Endothelial cell of umbilical vein (primary cell): ENCODE results near the gene LDLRAD4. TPM values are rescaled to one million over a fixed set of nuclear protein-coding genes. Genes with fewer than 3 reads are reported as not detected.

Experiments used
- BruUV-seq: library from RNA; stranded (reverse); fragments of 400-500 nt; replicated peaks from 2 replicates; lab custom pipeline; 2021; lab: Mats Ljungman, UMichigan
- CTCF ChIA-PET: fragments of 300-600, 350-600 bp; sonication (Branson Sonifier 250); formaldehyde crosslinking; loops from one replicate; lab custom pipeline; 2021; ENCODE audit warnings: antibody characterized with exemption, inconsistent platforms; lab: Charles Lee
- POLR2A ChIA-PET: fragments of 300-600, 350-600 bp; sonication (Branson Sonifier 250); formaldehyde crosslinking; loops from one replicate; lab custom pipeline; 2021; ENCODE audit warnings: antibody characterized with exemption, inconsistent platforms; lab: Charles Lee
- DNase-seq: peaks from one replicate; pipeline ENCODE4 v3.0.0-alpha.2; 2011; ENCODE audit warnings: low read depth, low spot score
- FAIRE-seq: peaks from 2 replicates; lab custom pipeline; 2011; peaks lifted over from hg19 to GRCh38; lab: Jason Lieb, UNC
- H2AFZ ChIP-seq: 2 replicates; pipeline ENCODE4 v1.6.0; 2012; ENCODE audit warnings: low read depth, low read length, control low read depth, inconsistent platforms
- H3K27ac ChIP-seq: 2 replicates; pipeline ENCODE4 v1.5.1; 2011; ENCODE audit warnings: low read depth, mild to moderate bottlenecking, control low read depth, low read length, moderate library complexity; ENCODE audit not compliant: insufficient read depth
- H3K27me3 ChIP-seq, 2 experiments: 2 replicates each; pipeline versions ENCODE4 v1.6.0 to v1.6.1; 2011; ENCODE audit warnings: low read length in 2 of 2, mixed read lengths in 1 of 2; ENCODE audit not compliant: control insufficient read depth in 2 of 2, insufficient read depth in 2 of 2
- H3K36me3 ChIP-seq, 2 experiments: 2 replicates in 1 of 2; 3 replicates in 1 of 2; pipeline ENCODE4 v1.5.1; 2011; ENCODE audit warnings: low read length in 2 of 2, mild to moderate bottlenecking in 1 of 2, moderate library complexity in 1 of 2; ENCODE audit not compliant: control insufficient read depth in 2 of 2, insufficient read depth in 2 of 2; ENCODE audit errors: extremely low read depth in 1 of 2
- H3K4me1 ChIP-seq: 3 replicates; pipeline ENCODE4 v1.5.1; 2011; ENCODE audit warnings: mild to moderate bottlenecking, low read length; ENCODE audit not compliant: control insufficient read depth, insufficient read depth; ENCODE audit errors: extremely low read depth
- H3K4me2 ChIP-seq: 2 replicates; pipeline ENCODE4 v1.6.1; 2011; ENCODE audit warnings: low read length, control low read depth, mixed read lengths; ENCODE audit not compliant: insufficient read depth
- H3K4me3 ChIP-seq, 3 experiments: fragments of 200-600 bp in 1 of 3; sonication (generic), shearing (Covaris generic) in 1 of 3; replicated peaks in 1 of 3; 2 replicates each; pipeline ENCODE4 v1.5.1; 2011 to 2016; ENCODE audit warnings: control low read depth in 3 of 3, low read length in 3 of 3, mild to moderate bottlenecking in 2 of 3, inconsistent platforms in 1 of 3, low read depth in 1 of 3, moderate library complexity in 1 of 3; ENCODE audit not compliant: insufficient read depth in 1 of 3
- H3K79me2 ChIP-seq: 2 replicates; pipeline ENCODE4 v1.6.0; 2012; ENCODE audit warnings: low read length, inconsistent platforms; ENCODE audit not compliant: control insufficient read depth, insufficient read depth
- H3K9ac ChIP-seq: replicated peaks from 2 replicates; pipeline ENCODE3; 2011; ENCODE audit warnings: low read length, control low read depth; ENCODE audit not compliant: insufficient read depth; ENCODE audit errors: extremely low read depth
- H3K9me1 ChIP-seq: replicated peaks from 3 replicates; pipeline ENCODE4 v1.6.0; 2011; ENCODE audit warnings: mild to moderate bottlenecking, low read length; ENCODE audit not compliant: control insufficient read depth, insufficient read depth; ENCODE audit errors: extremely low read depth
- H3K9me3 ChIP-seq: replicated peaks from 2 replicates; pipeline ENCODE4 v1.5.1; 2012; ENCODE audit warnings: low read length, inconsistent platforms; ENCODE audit not compliant: control insufficient read depth, insufficient read depth
- H4K20me1 ChIP-seq: replicated peaks from 2 replicates; pipeline ENCODE3; 2011; ENCODE audit warnings: mild to moderate bottlenecking, low read length; ENCODE audit not compliant: control insufficient read depth, insufficient read depth; ENCODE audit errors: extremely low read depth
- EZH2 ChIP-seq: IDR thresholded peaks from 2 replicates; pipeline ENCODE4 v1.6.1; 2012; ENCODE audit warnings: borderline replicate concordance, low read depth, mild to moderate bottlenecking, moderate library complexity, low read length, inconsistent platforms; ENCODE audit not compliant: severe bottlenecking
- FOS ChIP-seq: IDR thresholded peaks from 2 replicates; pipeline ENCODE4 v1.6.1; 2011; ENCODE audit warnings: mild to moderate bottlenecking, low read length, moderate library complexity, borderline replicate concordance; ENCODE audit not compliant: insufficient read depth
- GATA2 ChIP-seq: IDR thresholded peaks from 2 replicates; pipeline ENCODE4 v1.7.0; 2011; ENCODE audit warnings: low read depth, mild to moderate bottlenecking, moderate library complexity, mixed read lengths, low read length; ENCODE audit not compliant: insufficient read length, insufficient read depth
- JUN ChIP-seq: IDR thresholded peaks from 2 replicates; pipeline ENCODE4 v1.6.1; 2011; ENCODE audit warnings: borderline replicate concordance, low read depth; ENCODE audit not compliant: insufficient read length, insufficient read depth
- MYC ChIP-seq: IDR thresholded peaks from one replicate; pipeline ENCODE4 v1.6.1; 2011; ENCODE audit warnings: mild to moderate bottlenecking, low read depth, low read length
- POLR2A ChIP-seq: IDR thresholded peaks from 2 replicates; pipeline ENCODE4 v1.6.1; 2012; ENCODE audit warnings: low read depth, mild to moderate bottlenecking, control low read depth, low read length
- POLR2AphosphoS5 ChIP-seq: IDR thresholded peaks from 2 replicates; pipeline ENCODE4 v1.6.1; 2012; ENCODE audit warnings: low read depth, mild to moderate bottlenecking, control low read depth, low read length, moderate library complexity; ENCODE audit not compliant: insufficient read depth
- dilution Hi-C: fragments of 300-500 bp; cut with MboI; formaldehyde crosslinking; loops from one replicate; pipeline ENCODE4 v1.15.0; 2019; ENCODE audit warnings: low sequenced_read_pairs; ENCODE audit not compliant: extremely low pct_ligation_motif_present
- intact Hi-C: fragments of 100-400 bp; cut with micrococcal nuclease; formaldehyde crosslinking; loops from one replicate; pipeline ENCODE4 v1.10.0; 2022
- polyA plus RNA-seq, 4 experiments: library from polyadenylated mRNA; depleted of rRNA in 3 of 4; stranded (reverse) in 3 of 4; unstranded in 1 of 4; fragments of >200 nt; gene quantifications; 2 replicates each; pipeline versions ENCODE4 v1.2.1 to v1.2.3, GENCODE V29; 2011 to 2012; ENCODE audit warnings: missing spikeins in 1 of 4
- total RNA-seq: library from RNA; stranded (reverse); gene quantifications from 2 replicates; pipeline ENCODE4 v1.2.3, GENCODE V29; 2021
- TF ChIP-seq, protein P1 (sequence below): IDR thresholded peaks from 2 replicates; pipeline ENCODE4 v1.6.1; 2011; ENCODE audit not compliant: insufficient read depth, insufficient read length
- TF ChIP-seq, protein P2 (sequence below), 2 donors: IDR thresholded peaks; 1 replicate in 1 of 2; 2 replicates in 1 of 2; pipeline ENCODE4 v1.5.1; 2011; ENCODE audit warnings: low read length in 2 of 2, mild to moderate bottlenecking in 2 of 2, moderate library complexity in 2 of 2, control low read depth in 1 of 2, inconsistent platforms in 1 of 2, low read depth in 1 of 2; ENCODE audit not compliant: insufficient read depth in 1 of 2; ENCODE audit errors: extremely low read depth in 1 of 2

The LDLRAD4 gene
- total and polyA plus RNA-seq, 2 donors (not counting 3 experiments of a cell fraction or from before 2014, with no cell fraction given), result 5.2 to 6.5 TPM

DNA sequence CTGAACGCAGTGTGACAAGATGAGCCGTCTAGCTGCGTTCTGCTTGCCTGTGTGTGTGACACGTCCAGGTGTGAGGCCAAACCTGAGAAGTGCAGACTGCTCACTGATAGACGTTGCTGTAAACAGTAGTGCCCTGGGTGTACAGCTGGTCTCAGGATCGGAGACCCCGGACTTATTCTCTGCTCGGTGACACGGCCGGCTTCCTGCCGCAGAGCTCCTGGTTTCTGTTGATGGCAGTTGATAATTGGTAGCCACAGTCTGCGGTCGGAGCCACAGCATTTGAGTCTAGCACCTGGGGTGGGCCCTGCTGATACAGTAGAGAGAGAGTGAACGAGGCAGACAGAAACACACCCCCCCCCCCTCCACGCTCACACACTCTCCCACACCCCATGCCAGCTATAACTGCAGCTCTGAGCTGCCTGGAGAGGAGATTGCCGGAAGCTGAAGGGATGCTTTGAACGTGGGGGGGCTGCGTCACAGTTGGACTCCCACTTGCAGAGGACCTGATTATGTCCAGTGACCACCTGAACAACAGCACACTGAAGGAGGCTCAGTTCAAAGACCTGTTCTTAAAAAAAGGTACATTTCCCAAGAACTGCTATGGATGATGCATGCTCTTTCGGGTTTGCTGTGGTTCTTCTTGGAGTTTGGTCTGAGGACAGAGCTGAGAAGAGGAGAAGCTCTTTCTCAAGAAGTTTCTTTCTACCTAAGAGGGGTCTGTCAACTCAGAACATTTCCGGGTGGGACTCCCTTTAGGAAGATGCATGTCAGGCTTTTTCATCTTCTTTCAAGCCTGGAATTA is 393.8 kb downstream of the LDLRAD4 start:
- TF ChIP-seq, protein P1, sequence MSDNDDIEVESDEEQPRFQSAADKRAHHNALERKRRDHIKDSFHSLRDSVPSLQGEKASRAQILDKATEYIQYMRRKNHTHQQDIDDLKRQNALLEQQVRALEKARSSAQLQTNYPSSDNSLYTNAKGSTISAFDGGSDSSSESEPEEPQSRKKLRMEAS, result no peak
- no peak for TF ChIP-seq EZH2
- no peak for TF ChIP-seq JUN
- no peak for TF ChIP-seq FOS
- TF ChIP-seq, protein P2, sequence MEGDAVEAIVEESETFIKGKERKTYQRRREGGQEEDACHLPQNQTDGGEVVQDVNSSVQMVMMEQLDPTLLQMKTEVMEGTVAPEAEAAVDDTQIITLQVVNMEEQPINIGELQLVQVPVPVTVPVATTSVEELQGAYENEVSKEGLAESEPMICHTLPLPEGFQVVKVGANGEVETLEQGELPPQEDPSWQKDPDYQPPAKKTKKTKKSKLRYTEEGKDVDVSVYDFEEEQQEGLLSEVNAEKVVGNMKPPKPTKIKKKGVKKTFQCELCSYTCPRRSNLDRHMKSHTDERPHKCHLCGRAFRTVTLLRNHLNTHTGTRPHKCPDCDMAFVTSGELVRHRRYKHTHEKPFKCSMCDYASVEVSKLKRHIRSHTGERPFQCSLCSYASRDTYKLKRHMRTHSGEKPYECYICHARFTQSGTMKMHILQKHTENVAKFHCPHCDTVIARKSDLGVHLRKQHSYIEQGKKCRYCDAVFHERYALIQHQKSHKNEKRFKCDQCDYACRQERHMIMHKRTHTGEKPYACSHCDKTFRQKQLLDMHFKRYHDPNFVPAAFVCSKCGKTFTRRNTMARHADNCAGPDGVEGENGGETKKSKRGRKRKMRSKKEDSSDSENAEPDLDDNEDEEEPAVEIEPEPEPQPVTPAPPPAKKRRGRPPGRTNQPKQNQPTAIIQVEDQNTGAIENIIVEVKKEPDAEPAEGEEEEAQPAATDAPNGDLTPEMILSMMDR (IDR thresholded peaks at IDR 0.05; ENCODE audit: extremely low read depth in 1 of 2, insufficient read depth in 1 of 2, low read depth in 1 of 2, low read length in 2 of 2), result no peak
- no peak for TF ChIP-seq POLR2A
- no peak for TF ChIP-seq MYC
- no peak for TF ChIP-seq POLR2AphosphoS5
- TF ChIP-seq GATA2, result no peak
- H3K9ac ChIP-seq, result no peak overlapping the region
- H3K4me1 ChIP-seq, result peaks cover 13% of the 10 kb centered on the region
- H3K36me3 ChIP-seq, result no peaks in the 10 kb centered on the region
- H3K4me3 ChIP-seq, result no peak overlapping the region
- ChIA-PET CTCF (interaction anchor here (1.0 to 2.6 kb wide), 2 partner anchors 14 to 54 kb away, joined by 3 to 6 read pairs; no protein-coding TSS in a partner anchor), POLR2A (no interaction called here)
- H3K4me2 ChIP-seq, result no peak overlapping the region
- no peak for FAIRE-seq
- intact Hi-C loops, result loop anchor here (5.0 kb wide), 2 partner anchors 175 to 235 kb away; no protein-coding TSS in a partner anchor
- H2AFZ ChIP-seq, result no peak overlapping the region
- H3K79me2 ChIP-seq, result no peaks in the 10 kb centered on the region
- H4K20me1 ChIP-seq, result no peaks in the 10 kb centered on the region
- no peaks in the 10 kb centered on the region for H3K9me3 ChIP-seq
- DNase-seq, result no peak
- H3K9me1 ChIP-seq, result no peaks in the 10 kb centered on the region
- dilution Hi-C loops, result no loop called here
- no TSS peak for BruUV-seq
- peaks cover 15 to 16% of the 10 kb centered on the region in 2 experiments for H3K27me3 ChIP-seq
- no peak overlapping the region for H3K27ac ChIP-seq
